Heart right ventricle (tissue), 16 donors: ENCODE measurements around the gene FGFR1OP2. TPM values are rescaled to one million over a fixed set of nuclear protein-coding genes. Genes with fewer than 3 reads are reported as not detected.

Experiments used
- ATAC-seq, 8 donors: fragments of 200-7000 bp; cut with Tn5 transposase; one replicate each; pipeline ENCODE4 v1.9.1; 2020; ENCODE audit warnings: mild to moderate bottlenecking in 8 of 8, moderate library complexity in 8 of 8, moderate number of reproducible peaks in 1 of 8
- DNase-seq, 2 donors: peaks; one replicate each; pipeline ENCODE4 v3.0.0-alpha.2; 2020
- H3K27ac ChIP-seq, 10 donors: fragments of 200-600 bp; sonication (generic) in 2 of 10; one replicate each; pipeline versions ENCODE4 v1.5.0 to v1.8.0; 2020 to 2022; ENCODE audit warnings: mild to moderate bottlenecking in 3 of 10
- H3K27me3 ChIP-seq, 7 donors: fragments of 200-600 bp; one replicate each; pipeline ENCODE4 v1.8.0; 2021 to 2022; ENCODE audit warnings: mild to moderate bottlenecking in 2 of 7
- H3K36me3 ChIP-seq, 9 donors: fragments of 200-600 bp; sonication (generic) in 1 of 9; one replicate each; pipeline versions ENCODE4 v1.5.0 to v1.8.0; 2020 to 2022; ENCODE audit warnings: mild to moderate bottlenecking in 2 of 9
- H3K4me1 ChIP-seq, 9 donors: fragments of 200-600 bp; sonication (generic) in 1 of 9; one replicate each; pipeline versions ENCODE4 v1.5.0 to v1.8.0; 2020 to 2022; ENCODE audit warnings: mild to moderate bottlenecking in 4 of 9
- H3K4me3 ChIP-seq, 10 donors: fragments of 200-600 bp; sonication (generic) in 2 of 10; one replicate each; pipeline versions ENCODE4 v1.5.0 to v1.8.0; 2020 to 2022; ENCODE audit warnings: mild to moderate bottlenecking in 7 of 10, moderate library complexity in 2 of 10
- H3K9me3 ChIP-seq, 11 donors: fragments of 200-600 bp in 10 of 11; sonication (generic) in 2 of 11; one replicate each; pipeline versions ENCODE4 v1.5.0 to v1.8.0; 2013 to 2022; ENCODE audit warnings: mild to moderate bottlenecking in 2 of 11, control low read depth in 1 of 11, moderate library complexity in 1 of 11
- WGBS, 2 donors: extraction: QIAGEN DNeasy Blood & Tissue Kit; methylation state at CpG; one replicate each; pipeline ENCODE4 v1.1.7; 2013; ENCODE audit warnings: inconsistent platforms in 1 of 2; 5-methylcytosine and 5-hydroxymethylcytosine counted together
- intact Hi-C, 10 donors: fragments of 100-400 bp; cut with DNase I; formaldehyde crosslinking; loops; one replicate each; pipeline versions ENCODE4 v1.11.1 to v1.14.2; 2022
- long read RNA-seq, 3 donors: library from polyadenylated mRNA; unstranded; transcript quantifications; one replicate each; pipeline ENCODE4 v2.0.0, GENCODE V29; 2020 to 2021
- polyA plus RNA-seq, 2 donors: library from polyadenylated mRNA; stranded (reverse); fragments of 200-250 nt; gene quantifications; one replicate each; pipeline ENCODE4 v1.2.3, GENCODE V29; 2013
- total RNA-seq, 10 donors: library from RNA; stranded (reverse); fragmentation: NEBNext Ultra II Directional in 3 of 10; extraction: Animal tissue kit (Norgen Biotek cat#: 25700) in 3 of 10; gene quantifications; one replicate each; pipeline versions ENCODE4 v1.2.1 to v1.2.4, GENCODE V29; 2021 to 2023
- TF ChIP-seq, protein P1 (sequence below), 9 donors: fragments of 200-600 bp; sonication (generic) in 2 of 9; IDR thresholded peaks; one replicate each; pipeline versions ENCODE4 v1.5.0 to v1.8.0; 2021 to 2022; ENCODE audit warnings: antibody characterized with exemption in 9 of 9, mild to moderate bottlenecking in 5 of 9, moderate library complexity in 1 of 9
- donor health status: Arrhythmogenic right ventricular cardiomyopathy.
- donor health status: ischemic (EF 13 %, LVEDD 7.1; RV severe dilation, severe dysfunction).
- donor health status: healthy with polysubstance abuse.
- donor health status: DM: no; HTN: yes; CAD: no.
- donor health status: DM: no; HTN: no; CAD: no.
- donor health status: ischemic (EF 25% LVEDD 6.9; RV normal size, moderate dysfunction).
- donor health status: ischemic (EF 25% LVEDD 5.7; RV mildly dilated, moderate dysfunction).
- donor health status: healthy.
- donor health status: DM: yes; HTN: yes; CAD: no.
- donor health status: Ischemic cardiomyopathy.
- donor health status: ischemic (EF 35%, LVEDD 5.7; RV mildly dilated, moderate dysfunction).
- donor health status: nonischemic (EF 11% LVEDD 7.7; RV severe dilation, severe dysfunction).
- donor health status: DM: yes; HTN: yes; CAD: no.
- donor health status: PGD.
- donor health status: ischemic (EF 29% LVEDD 5.4; RV normal size, mild dysfunction).
- donor health status: nonischemic (EF 23%, LVEDD 6.1; RV moderate dilation, normal function).

The FGFR1OP2 gene
- 10 to 100 TPM; 22.3 to 37.9 (median 27.3) TPM for total RNA-seq
- polyA plus RNA-seq: 10 to 100 TPM; 30.6 to 41.6 TPM
- long read RNA-seq, donor 1, transcript FGFR1OP2-201 (7 exons, 2,924 nt): major isoform, 20 of 52 reads
- long read RNA-seq, donor 1, transcript FGFR1OP2-202 (6 exons, 2,790 nt): minor isoform, 14 of 52 reads
- long read RNA-seq, donor 1, transcript FGFR1OP2-206 (5 exons, 956 nt): minor isoform, 9 of 52 reads
- long read RNA-seq, donor 1, partial matches to known transcripts: 4 of 52 reads
- long read RNA-seq, donor 1, other reads (novel, unspliced or antisense): 4 of 52 reads
- long read RNA-seq, donor 2, transcript FGFR1OP2-206 (5 exons, 956 nt): minor isoform, 8 of 36 reads
- long read RNA-seq, donor 2, transcript FGFR1OP2-201 (7 exons, 2,924 nt): major isoform, 19 of 36 reads
- long read RNA-seq, donor 2, transcript FGFR1OP2-202 (6 exons, 2,790 nt): minor isoform, 7 of 36 reads
- long read RNA-seq, donor 2, partial matches to known transcripts: 0 of 36 reads
- long read RNA-seq, donor 2, other reads (novel, unspliced or antisense): 2 of 36 reads
- long read RNA-seq, donor 3, transcript FGFR1OP2-201 (7 exons, 2,924 nt): major isoform, 52 of 99 reads
- long read RNA-seq, donor 3, transcript FGFR1OP2-206 (5 exons, 956 nt): minor isoform, 8 of 99 reads
- long read RNA-seq, donor 3, transcript FGFR1OP2-202 (6 exons, 2,790 nt): minor isoform, 21 of 99 reads
- long read RNA-seq, donor 3, partial matches to known transcripts: 1 of 99 reads
- long read RNA-seq, donor 3, other reads (novel, unspliced or antisense): 14 of 99 reads

DNA sequence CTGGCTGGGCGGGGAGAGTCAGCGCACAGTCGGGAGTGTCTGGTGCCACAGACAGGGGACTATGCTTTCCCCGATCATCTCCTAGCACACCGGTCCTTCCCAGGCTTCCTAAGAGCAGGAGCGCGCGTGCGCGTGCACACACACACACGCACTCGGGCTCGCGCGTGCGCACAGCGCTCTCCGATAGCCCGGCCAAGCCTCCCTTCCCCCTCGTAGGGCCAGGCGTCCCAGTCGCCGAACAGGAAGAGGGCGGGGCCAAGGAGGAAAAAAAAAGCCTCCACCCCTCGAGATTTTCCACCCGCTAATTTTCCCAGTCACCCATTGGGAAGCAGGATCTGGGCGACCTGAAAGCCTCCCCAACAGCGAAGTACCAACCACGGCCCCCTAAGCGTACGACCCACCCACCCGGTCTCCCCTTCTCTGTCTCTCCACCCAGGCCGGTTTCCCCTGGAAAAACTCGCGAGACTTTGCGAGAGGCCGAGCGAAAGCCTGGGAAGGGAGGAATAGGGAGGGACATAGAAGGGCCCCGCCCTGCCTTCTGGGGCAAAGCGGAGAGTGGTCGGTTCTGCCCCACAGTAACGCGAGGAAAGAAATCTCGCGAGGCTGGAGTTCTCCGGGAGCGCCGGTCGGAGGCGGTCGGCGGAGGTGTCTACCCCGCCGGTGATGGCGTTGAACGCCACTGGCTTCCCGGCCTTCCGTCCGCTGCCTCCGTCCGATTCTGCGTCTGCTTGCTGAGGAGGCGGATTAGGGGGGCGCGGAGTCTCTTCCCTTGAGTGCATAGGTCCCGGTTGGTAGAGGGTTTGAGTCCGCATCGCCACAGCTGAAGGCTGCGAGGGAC lies at the start of gene FGFR1OP2, which contains the start of gene INTS13:
FGFR1OP2 (plus strand) TSS at position 608 of the 838 bp plus-strand sequence. CDS start 15,689 bp downstream, outside the sequence.
INTS13 (minus strand) TSS at position 119 of the 838 bp plus-strand sequence. CDS start 1,178 bp downstream, outside the sequence.
- WGBS, 2 donors: 0 to 1% methylated on average over 69 of the region's 69 CpGs
- peak within 1 kb of the TSS; percentile 86 to 99 (median 96) for H3K27ac ChIP-seq

DNA sequence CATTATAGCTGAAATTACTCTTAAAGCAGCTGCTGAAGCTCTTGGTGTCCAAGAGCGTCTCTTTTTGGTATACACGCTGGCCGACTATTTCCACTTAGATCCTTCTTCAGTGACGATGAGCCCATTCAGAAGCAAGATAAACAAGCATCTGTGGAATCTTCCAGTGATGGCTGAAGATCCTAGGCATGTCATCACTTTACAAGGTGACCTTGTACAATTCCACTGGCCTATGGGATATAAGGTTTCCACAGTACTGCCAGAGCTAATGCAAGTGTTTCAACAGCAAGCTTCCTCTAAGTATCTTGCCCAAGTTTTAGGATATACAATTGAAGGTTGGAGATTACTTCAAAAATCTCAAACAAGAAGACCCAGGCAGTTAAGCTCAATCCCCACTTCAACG lies 47.5 kb upstream of the FGFR1OP2 start:
- H3K27me3 ChIP-seq: no peaks in the 10 kb centered on the region
- ATAC-seq (no peak), DNase-seq (no peak)
- WGBS, 2 donors: 72 to 77% methylated on average over 5 of the region's 5 CpGs
- no peaks in the 10 kb centered on the region for H3K4me1 ChIP-seq
- TF ChIP-seq, protein P1, sequence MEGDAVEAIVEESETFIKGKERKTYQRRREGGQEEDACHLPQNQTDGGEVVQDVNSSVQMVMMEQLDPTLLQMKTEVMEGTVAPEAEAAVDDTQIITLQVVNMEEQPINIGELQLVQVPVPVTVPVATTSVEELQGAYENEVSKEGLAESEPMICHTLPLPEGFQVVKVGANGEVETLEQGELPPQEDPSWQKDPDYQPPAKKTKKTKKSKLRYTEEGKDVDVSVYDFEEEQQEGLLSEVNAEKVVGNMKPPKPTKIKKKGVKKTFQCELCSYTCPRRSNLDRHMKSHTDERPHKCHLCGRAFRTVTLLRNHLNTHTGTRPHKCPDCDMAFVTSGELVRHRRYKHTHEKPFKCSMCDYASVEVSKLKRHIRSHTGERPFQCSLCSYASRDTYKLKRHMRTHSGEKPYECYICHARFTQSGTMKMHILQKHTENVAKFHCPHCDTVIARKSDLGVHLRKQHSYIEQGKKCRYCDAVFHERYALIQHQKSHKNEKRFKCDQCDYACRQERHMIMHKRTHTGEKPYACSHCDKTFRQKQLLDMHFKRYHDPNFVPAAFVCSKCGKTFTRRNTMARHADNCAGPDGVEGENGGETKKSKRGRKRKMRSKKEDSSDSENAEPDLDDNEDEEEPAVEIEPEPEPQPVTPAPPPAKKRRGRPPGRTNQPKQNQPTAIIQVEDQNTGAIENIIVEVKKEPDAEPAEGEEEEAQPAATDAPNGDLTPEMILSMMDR (IDR thresholded peaks at IDR 0.05): no peak
- H3K9me3 ChIP-seq: no peaks in the 10 kb centered on the region
- no peak overlapping the region for H3K27ac ChIP-seq
- H3K36me3 ChIP-seq: peaks cover 0 to under 1% (median 0%) of the 10 kb centered on the region in 9 donors
- no peak overlapping the region for H3K4me3 ChIP-seq
- intact Hi-C loops: no loop called here

More for the DNA sequence above, at the start of gene FGFR1OP2, which contains the start of gene INTS13:
- DNase-seq (peak; percentile 99 to 100), ATAC-seq (peak; percentile 97 to 99 (median 98))
- no peaks in the 10 kb centered on the region for H3K27me3 ChIP-seq
- peaks cover 0 to 9% (median 0%) of the 10 kb centered on the region in 9 donors for H3K36me3 ChIP-seq
- TF ChIP-seq, protein P1 (IDR thresholded peaks at IDR 0.05): no peak
- intact Hi-C loops: loop anchor here in 9 of 10 donors (1.0 to 10.0 kb wide), 6 partner anchors 74 to 367 kb away; partner anchors contain the start of genes TM7SF3 (in 9 of the 9) and STK38L (in 1 of the 9)
- H3K9me3 ChIP-seq: no peaks in the 10 kb centered on the region
- H3K4me3 ChIP-seq: peak within 1 kb of the TSS; percentile 60 to 92 (median 86)
- H3K4me1 ChIP-seq: peaks cover 0 to 71% (median 62%) of the 10 kb centered on the region in 9 donors

DNA sequence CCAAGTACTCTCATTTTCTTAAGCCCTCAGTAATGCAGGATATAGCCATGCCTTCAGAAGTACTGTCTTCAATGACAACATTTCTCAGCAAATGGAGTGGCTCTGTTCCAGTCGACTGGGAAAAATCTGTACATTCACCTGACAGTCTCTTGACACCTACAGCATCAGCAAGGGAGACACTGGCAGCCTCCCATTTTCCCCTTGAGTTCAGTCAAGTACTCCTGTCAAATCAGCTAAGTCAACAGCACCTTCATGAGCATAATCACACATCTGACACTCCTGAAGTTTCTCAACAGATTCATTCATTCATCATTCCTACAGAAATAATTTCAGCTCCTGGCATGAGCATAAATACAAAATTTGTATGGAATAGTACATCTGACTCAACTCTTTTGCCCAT lies 46.6 kb upstream of the FGFR1OP2 start:
- no peak for DNase-seq
- 14 to 82% methylated on average over 1 of the region's 1 CpG for WGBS, 2 donors
- Histone ChIP-seq H3K27ac (no peak overlapping the region), H3K4me1 (no peaks in the 10 kb centered on the region), H3K4me3 (no peak overlapping the region), H3K36me3 (peaks cover 0 to 7% (median 0%) of the 10 kb centered on the region in 9 donors), H3K27me3 (no peaks in the 10 kb centered on the region), H3K9me3 (no peaks in the 10 kb centered on the region)
- no peak for ATAC-seq
- intact Hi-C loops: no loop called here
- TF ChIP-seq, protein P1 (IDR thresholded peaks at IDR 0.05): no peak
